ENCODE results near the gene ADGRG3.

The ADGRG3 gene

GRCh38 chr16:57668263-57668571, at the start of gene ADGRG3:
Gene ADGRG3, plus strand, starts transcription at chr16:57668306. Its CDS starts 42 bp downstream, at chr16:57668348.
- no peak for DNase-seq

GRCh38 chr16:57619133-57619605, 48.9 kb upstream of the ADGRG3 start:
- DNase-seq, result no peak

GRCh38 chr16:57619606-57620334, 48.3 kb upstream of the ADGRG3 start:
- no peak for DNase-seq

GRCh38 chr16:57620335-57621231, 47.5 kb upstream of the ADGRG3 start:
- DNase-seq, result no peak

DNA sequence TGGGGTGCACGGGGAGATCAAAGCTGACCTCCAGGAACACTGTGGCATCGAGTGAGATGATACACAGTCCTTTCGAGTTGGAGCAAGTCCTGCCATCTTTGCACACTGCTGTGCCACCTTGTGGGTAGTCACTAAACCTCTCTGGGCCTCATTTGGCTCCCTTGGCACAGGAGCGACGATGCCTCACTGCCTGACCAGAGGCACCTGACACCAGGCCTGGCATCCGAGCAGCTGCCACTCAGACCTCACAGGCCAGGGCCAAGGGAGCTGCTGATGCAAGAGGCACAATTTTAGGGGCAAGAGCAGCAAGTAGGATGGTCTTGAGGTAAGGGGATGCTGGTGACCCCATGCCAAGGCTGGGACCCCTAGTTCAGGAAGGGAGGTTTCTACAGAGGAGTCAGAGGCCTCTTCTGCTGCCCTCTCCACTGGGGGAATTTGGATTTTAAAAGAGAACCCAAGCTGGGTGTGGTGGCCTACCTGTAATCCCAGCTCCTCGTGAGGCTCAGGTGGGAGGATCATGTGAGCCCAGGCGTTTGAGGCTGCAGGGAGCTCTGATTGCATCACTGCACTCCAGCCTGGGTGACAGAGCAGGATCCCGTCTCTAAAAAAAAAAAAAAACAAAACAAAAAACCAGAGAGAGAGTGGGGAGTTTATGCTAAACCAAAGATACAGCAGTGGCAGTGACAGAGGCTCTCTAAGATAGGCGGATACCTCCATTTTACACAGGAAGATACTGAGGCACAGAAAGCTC, 46.4 kb upstream of the ADGRG3 start:
- DNase-seq, result no peak

- no peak for DNase-seq
These were observed 45.5 kb upstream of the ADGRG3 start for GRCh38 chr16:57622361-57623250.

DNA sequence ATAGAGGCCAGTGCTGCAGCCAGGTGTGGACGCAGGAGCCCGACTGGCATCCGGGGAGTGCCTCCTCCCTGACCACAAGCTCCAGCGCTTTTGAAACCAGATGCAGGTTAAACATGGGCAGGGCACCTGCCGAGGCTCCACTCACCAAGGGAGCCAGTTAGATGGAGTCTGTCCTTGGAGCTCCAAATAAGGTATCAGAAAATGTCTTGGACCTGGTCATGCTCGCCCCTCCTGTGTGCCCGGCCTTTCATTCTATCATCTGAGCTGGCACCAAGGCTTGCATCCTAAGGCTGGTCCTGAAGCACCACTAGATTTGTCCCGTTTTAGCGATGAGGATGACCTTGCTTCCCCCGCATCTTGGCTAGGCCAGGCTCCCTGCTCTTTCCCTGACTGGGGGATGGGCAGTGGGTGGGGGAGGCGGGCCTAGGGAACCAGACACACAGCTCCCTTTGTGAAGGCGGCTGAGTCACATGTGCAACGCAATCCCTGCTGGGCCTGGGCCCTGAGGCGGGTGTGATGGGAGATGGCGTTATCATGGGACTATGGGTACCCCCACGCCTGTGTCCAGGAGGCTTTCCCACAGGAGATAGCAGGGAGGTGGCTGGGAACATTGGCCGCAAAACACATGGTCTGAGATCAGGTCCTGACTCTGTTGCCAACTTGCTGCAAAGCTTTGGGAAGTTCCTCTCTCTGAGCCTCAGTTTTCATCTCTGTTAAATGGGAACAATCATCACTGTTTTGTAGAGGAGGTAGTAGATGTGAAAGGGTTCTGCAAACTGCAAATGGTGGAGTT, 44.7 kb upstream of the ADGRG3 start:
- DNase-seq, result no peak

- DNase-seq, result no peak
These were observed 43.9 kb upstream of the ADGRG3 start for GRCh38 chr16:57624044-57624688.

DNA sequence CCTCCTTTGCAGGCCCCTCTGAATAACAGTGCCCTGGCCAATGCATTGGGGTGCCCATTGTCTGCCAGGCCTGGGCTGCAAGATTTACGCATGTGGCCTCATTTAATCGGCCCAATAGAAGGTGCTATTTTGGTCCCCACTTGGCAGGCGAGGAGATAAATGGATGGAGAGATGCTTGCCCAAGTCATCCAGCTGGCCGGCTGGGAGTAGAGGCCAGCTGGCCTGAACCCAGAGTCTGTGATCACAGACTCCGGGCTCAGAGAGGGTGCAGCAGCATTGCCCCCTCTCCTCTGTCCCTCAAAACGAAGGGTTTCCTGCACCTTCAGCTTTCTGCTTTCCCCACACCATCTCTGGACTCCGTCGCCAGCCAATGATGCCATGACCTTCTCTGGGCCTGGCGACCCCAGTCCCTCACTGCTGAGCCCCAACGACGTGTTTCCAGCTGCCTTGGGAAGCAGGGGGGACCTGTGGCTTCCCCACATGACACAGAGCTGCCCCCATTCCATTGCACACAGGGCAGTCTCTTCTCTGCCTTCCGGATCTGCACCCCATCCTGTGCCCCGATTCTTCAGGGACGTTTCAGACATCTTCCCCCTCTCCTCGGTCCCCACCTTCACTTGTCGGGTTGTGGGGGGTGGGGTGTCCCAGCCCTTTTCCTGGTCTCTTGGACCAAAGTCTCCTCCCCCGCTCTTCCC, 43.2 kb upstream of the ADGRG3 start:
- DNase-seq, result no peak

- no peak for DNase-seq
These were observed 41.5 kb upstream of the ADGRG3 start for GRCh38 chr16:57626420-57627170.

DNA sequence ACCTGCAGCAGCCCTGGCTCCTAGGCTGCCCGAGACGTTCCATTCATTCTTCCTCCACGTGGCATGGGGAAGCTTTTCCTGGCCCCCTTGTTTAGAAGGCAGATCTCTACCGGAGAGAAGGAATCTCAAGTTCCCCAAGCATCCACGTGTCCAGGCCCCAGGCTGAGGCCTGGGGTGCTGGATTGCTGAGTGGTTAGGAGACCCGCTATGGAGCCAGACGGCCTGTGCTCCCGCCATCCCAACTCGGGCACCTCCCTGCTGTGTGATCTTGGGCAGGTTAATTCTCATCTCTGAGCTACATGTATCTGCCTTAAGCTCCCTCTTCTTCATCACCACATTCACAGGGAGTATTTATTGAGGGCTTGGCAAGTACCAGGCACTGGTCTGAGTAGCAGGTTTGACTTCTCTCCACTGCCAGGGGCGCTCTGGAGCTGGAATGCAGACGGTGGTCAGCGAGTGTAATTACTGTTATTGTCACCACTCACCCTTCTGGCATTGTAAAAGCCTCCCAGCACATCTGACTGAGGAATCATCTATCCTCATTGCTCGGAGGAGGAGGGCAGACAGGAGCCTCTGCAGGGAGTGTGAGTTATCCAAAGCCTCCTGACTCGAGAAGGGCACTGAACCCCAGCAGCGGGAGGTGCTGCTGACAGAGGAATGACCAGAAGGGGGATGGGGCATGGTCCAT, 40.8 kb upstream of the ADGRG3 start:
- no peak for DNase-seq

DNA sequence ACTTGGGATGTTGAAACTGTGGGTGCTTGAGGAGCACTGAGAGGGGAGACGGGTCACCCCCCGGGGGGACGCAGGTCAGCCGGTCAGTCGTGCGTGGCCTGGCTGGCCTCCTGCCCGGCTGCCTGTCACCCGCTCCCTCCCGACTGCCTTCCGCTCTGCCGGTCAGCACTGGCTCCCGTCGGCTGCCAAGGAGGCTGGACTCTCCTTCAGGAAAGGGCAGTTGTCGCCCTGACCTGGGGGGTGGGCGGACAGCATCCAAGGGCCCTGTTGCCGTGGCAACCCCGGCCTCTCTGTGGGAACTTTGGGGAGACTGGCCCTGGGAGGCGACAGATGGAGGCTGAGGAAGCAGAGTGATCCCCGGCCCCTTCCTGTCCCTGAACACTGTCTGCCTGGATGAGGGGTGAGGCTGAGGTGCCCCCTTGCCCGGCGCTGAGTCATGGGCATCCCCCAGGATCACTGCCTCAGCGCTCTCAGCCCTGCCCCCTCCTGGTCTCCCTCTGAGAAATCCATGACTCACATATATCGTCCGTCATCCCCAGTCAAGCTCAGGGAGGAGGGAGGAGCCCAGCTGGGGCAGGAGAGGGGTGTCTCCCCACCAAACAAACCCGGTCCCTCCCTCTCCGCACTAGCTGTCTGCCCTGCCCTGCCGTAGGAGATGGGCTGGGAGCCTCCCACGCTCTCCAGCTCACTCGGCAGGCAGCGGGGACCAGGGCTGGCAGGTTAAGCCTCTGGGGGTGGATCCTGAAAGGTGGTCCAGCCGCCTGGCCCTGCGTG, 39.9 kb upstream of the ADGRG3 start, which contains the start of gene ADGRG1:
Gene ADGRG1 (plus strand): TSS at position 623 of the 774 bp plus-strand sequence. CDS start 21,658 bp downstream, outside the sequence.
- peak; percentile 76 for DNase-seq

DNA sequence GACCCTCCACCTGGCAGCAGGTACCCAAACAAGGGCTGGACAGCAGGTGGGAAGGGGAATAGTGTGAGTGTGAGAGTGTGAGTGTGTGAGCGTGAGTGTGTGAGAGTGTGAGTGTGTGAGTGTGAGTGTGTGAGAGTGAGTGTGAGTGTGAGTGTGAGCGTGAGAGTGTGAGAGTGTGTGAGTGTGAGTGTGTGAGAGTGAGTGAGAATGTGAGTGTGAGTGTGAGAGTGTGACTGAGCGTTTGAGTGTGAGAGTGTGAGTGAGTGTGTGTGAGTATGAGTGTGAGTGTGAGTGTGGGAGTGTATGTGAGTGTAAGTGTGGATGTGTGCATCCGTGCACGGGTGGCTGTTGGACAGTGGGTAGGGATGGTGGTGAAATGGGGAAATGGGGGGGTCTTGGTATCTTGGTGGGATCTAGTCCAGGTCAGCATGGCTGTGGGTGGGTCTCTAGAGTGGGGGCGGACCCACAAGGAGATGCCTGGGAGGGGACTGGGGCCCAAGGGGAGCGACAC, 39.3 kb upstream of the ADGRG3 start:
- no peak for DNase-seq

DNA sequence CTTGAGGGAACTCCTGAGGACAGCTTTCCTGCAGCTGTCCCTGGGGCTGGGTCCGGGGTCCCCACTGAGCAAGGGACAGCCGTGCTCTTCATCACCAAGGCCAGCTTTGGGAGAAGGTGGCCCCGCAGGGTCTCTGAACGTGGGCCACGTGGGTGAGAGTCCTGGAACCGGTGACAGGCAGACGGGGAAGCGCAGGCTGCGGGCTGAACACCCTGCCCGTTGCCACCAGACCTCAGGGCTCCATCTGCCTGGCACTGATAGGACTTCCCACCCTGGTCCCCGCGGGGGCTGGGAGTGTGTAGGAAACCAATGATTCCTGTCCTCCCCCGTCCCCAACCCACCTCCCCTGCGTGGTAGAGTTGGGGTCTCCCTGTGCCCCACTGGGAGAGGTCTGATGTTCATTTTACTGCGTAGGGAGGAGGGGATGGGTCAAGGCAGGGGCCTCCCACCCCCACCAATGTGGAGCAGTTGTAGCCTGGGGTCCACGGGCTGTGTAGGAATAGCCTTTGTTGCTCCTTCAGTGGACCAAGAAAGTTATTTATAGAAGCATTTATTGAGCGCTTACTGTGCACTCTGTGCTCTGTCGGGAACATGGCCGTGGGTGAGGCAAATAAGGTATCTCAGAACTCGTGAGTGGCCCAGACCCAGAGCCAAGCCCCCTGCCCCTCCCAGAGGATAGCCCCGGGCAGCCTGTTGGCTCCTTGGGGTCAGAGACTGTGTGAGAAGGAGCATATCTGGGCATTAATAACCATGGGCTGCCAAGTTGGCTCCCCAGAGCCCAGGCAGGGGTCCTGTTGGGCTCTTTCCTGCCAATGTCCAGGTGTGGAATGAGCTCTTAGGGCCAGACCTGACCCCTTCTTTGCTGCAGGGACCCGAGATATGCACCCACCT, 38.3 kb upstream of the ADGRG3 start:
- DNase-seq, result no peak

DNA sequence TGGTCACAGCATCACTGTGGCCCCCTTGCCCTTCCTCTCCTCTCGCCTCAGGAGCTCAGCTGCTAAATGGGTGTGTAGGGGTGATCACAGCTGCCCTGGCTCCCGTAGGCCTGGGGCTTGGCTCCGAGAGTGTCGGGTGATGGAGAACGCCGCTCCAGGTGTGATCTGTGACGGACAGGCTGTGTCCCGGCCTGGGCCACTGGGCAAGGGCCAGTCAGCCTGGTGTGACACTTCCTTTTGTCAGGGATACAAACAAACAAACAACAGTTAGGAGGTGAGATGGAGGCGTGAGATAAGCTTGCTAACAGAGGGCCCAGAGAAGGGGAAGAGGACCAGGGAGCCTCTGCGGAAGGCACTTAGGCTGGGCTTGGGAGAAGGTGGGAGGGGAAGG, 37.7 kb upstream of the ADGRG3 start:
- DNase-seq, result no peak
